OCI-LY1 (cell line): ENCODE measurements around the gene EPPIN.

Source experiments
- H2AFZ ChIP-seq: fragments of 200-600 bp; sonication (generic), shearing (Covaris generic); 2 replicates; pipeline ENCODE4 v1.6.0; 2014; ENCODE audit warnings: antibody characterized with exemption, mild to moderate bottlenecking, low read length
- H3F3A ChIP-seq: fragments of 200-600 bp; sonication (generic), shearing (Covaris generic); 2 replicates; pipeline ENCODE4 v1.6.0; 2014; ENCODE audit warnings: mild to moderate bottlenecking, antibody characterized with exemption, low read length, moderate library complexity; ENCODE audit not compliant: insufficient read depth
- H3K27ac ChIP-seq: fragments of 200-600 bp; sonication (generic); 2 replicates; pipeline ENCODE4 v1.5.1; 2014; ENCODE audit warnings: low read length, mixed run types, mild to moderate bottlenecking, low read depth; ENCODE audit not compliant: poor library complexity, severe bottlenecking
- H3K27me3 ChIP-seq: fragments of 200-600 bp; sonication (generic); 2 replicates; pipeline ENCODE4 v1.6.0; 2014; ENCODE audit warnings: antibody characterized with exemption, mild to moderate bottlenecking, low read length, moderate library complexity; ENCODE audit not compliant: insufficient read depth
- H3K36me3 ChIP-seq: fragments of 200-600 bp; sonication (generic); 2 replicates; pipeline ENCODE4 v1.6.1; 2014; ENCODE audit warnings: mild to moderate bottlenecking, antibody characterized with exemption, low read length, moderate library complexity, mixed read lengths; ENCODE audit not compliant: insufficient read depth
- H3K4me1 ChIP-seq: fragments of 200-600 bp; sonication (generic); 2 replicates; pipeline ENCODE4 v1.5.1; 2014; ENCODE audit warnings: mild to moderate bottlenecking, low read length, moderate library complexity; ENCODE audit not compliant: insufficient read depth, severe bottlenecking
- H3K4me2 ChIP-seq: fragments of 200-600 bp; sonication (generic), shearing (Covaris generic); 2 replicates; pipeline ENCODE4 v1.6.1; 2014; ENCODE audit warnings: low read length
- H3K4me3 ChIP-seq: fragments of 200-600 bp; sonication (generic); 2 replicates; pipeline ENCODE4 v1.5.1; 2014; ENCODE audit warnings: low read length, low read depth, mild to moderate bottlenecking, mixed read lengths; ENCODE audit not compliant: poor library complexity, severe bottlenecking
- H3K79me2 ChIP-seq: fragments of 200-600 bp; shearing (Covaris generic); 2 replicates; pipeline ENCODE4 v1.6.1; 2016; ENCODE audit warnings: mixed run types, low read length, mixed read lengths; ENCODE audit not compliant: insufficient read depth
- H3K9ac ChIP-seq: fragments of 200-600 bp; sonication (generic), shearing (Covaris generic); 2 replicates; pipeline ENCODE4 v1.6.1; 2014; ENCODE audit warnings: mild to moderate bottlenecking, low read length, mixed read lengths
- H3K9me2 ChIP-seq: fragments of 200-600 bp; sonication (generic), shearing (Covaris generic); 2 replicates; pipeline ENCODE4 v1.6.1; 2014; ENCODE audit warnings: low read depth, mild to moderate bottlenecking, low read length, mixed read lengths
- H3K9me3 ChIP-seq: fragments of 200-600 bp; shearing (Covaris generic); 2 replicates; pipeline ENCODE4 v1.6.1; 2014; ENCODE audit warnings: low read length, mixed read lengths
- H4K20me1 ChIP-seq: fragments of 200-600 bp; sonication (generic), shearing (Covaris generic); 2 replicates; pipeline ENCODE4 v1.6.0; 2016; ENCODE audit warnings: mild to moderate bottlenecking, low read length; ENCODE audit not compliant: insufficient read depth
- EZH2 ChIP-seq: fragments of 200-600 bp; sonication (generic), shearing (Covaris generic); IDR thresholded peaks from 2 replicates; pipeline ENCODE4 v1.8.0; 2017; ENCODE audit warnings: borderline replicate concordance, mixed run types, mild to moderate bottlenecking, antibody characterized with exemption, low read length, moderate library complexity, mixed read lengths
- TF ChIP-seq, protein P1 (sequence below): fragments of 200-600 bp; sonication (generic), shearing (Covaris generic); IDR thresholded peaks from 2 replicates; pipeline ENCODE4 v1.5.1; 2017; ENCODE audit warnings: mild to moderate bottlenecking, antibody characterized with exemption, low read length, moderate library complexity, mixed read lengths

EPPIN gene

DNA sequence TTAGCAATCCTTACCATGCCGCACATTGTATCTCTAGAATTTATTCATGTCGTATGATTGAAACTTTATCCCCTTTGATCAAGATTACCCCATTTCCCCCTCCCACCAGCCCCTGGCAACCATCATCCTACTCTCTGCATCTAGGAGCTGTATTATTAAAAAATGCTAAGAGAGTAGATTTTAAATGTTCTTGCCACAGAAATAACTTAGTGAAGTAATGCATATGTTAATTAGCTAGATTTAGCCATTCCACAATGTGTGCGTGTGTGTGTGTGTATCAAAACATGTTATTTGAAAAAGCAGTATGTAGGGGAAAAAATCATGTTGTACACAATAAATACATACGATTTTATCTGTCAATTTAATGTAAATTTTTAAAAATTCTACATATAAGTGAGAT, 19.9 kb downstream of the EPPIN start:
- Histone ChIP-seq H4K20me1 (no peaks in the 10 kb centered on the region), H3K9ac (no peak overlapping the region), H3F3A (no peaks in the 10 kb centered on the region), H2AFZ (no peak overlapping the region), H3K4me2 (no peak overlapping the region), H3K79me2 (no peaks in the 10 kb centered on the region), H3K27me3 (no peaks in the 10 kb centered on the region), H3K4me3 (no peak overlapping the region), H3K9me2 (no peaks in the 10 kb centered on the region), H3K36me3 (no peaks in the 10 kb centered on the region), H3K9me3 (no peaks in the 10 kb centered on the region), H3K4me1 (no peaks in the 10 kb centered on the region), H3K27ac (no peak overlapping the region)
- TF ChIP-seq, protein P1, sequence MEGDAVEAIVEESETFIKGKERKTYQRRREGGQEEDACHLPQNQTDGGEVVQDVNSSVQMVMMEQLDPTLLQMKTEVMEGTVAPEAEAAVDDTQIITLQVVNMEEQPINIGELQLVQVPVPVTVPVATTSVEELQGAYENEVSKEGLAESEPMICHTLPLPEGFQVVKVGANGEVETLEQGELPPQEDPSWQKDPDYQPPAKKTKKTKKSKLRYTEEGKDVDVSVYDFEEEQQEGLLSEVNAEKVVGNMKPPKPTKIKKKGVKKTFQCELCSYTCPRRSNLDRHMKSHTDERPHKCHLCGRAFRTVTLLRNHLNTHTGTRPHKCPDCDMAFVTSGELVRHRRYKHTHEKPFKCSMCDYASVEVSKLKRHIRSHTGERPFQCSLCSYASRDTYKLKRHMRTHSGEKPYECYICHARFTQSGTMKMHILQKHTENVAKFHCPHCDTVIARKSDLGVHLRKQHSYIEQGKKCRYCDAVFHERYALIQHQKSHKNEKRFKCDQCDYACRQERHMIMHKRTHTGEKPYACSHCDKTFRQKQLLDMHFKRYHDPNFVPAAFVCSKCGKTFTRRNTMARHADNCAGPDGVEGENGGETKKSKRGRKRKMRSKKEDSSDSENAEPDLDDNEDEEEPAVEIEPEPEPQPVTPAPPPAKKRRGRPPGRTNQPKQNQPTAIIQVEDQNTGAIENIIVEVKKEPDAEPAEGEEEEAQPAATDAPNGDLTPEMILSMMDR, result no peak
- no peak for TF ChIP-seq EZH2

DNA sequence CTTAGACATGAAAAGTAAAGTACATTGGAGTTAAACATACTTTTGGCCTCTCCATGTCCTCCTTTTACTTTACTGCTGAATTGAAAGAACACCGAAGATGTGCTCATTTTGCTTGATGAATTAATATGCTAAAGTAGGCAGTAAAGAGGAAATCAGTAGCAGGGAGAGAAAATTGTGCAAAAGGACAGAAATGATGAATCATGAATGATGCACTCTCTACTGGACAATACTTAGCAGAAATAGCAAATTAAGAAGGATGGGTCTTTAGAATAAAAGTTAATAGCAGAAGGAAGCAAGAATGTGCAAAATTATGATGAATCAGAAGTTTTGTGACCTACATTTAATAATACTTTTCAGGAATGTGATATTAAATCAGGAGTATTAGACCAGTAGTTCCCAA, 23.4 kb downstream of the EPPIN start:
- Histone ChIP-seq H3K27me3 (no peaks in the 10 kb centered on the region), H3K36me3 (no peaks in the 10 kb centered on the region), H3F3A (no peaks in the 10 kb centered on the region), H3K4me1 (no peaks in the 10 kb centered on the region), H3K9ac (no peak overlapping the region), H2AFZ (no peak overlapping the region), H3K9me2 (no peaks in the 10 kb centered on the region), H3K4me3 (no peak overlapping the region), H4K20me1 (no peaks in the 10 kb centered on the region), H3K79me2 (no peaks in the 10 kb centered on the region), H3K27ac (no peak overlapping the region), H3K9me3 (no peaks in the 10 kb centered on the region), H3K4me2 (no peak overlapping the region)
- TF ChIP-seq, protein P1, result no peak
- no peak for TF ChIP-seq EZH2

DNA sequence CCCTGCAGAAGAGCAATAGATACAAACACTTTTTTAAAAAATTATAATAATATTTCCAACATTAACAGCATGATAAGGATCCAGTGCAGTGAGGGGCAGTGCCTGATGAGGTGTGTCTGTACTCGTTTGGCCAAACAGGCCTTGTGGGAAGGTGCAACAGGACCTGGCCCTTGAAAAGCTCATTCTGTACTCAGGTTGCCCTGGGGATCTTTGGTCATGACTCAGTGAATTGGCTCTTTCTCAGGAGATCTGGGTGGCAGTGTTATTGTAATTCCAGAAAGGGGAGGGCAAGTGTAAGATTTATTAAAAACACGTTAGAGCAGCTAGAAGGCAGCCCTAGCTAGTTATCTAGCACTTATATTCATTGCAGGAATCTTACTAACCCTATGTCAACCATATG, 28.9 kb downstream of the EPPIN start:
- Histone ChIP-seq H3F3A (no peaks in the 10 kb centered on the region), H3K4me1 (no peaks in the 10 kb centered on the region), H3K9ac (no peak overlapping the region), H3K9me2 (no peaks in the 10 kb centered on the region), H3K9me3 (no peaks in the 10 kb centered on the region), H3K27me3 (no peaks in the 10 kb centered on the region), H4K20me1 (no peaks in the 10 kb centered on the region), H3K4me2 (no peak overlapping the region), H3K36me3 (no peaks in the 10 kb centered on the region), H3K79me2 (no peaks in the 10 kb centered on the region), H3K4me3 (no peak overlapping the region), H2AFZ (no peak overlapping the region), H3K27ac (no peak overlapping the region)
- TF ChIP-seq, protein P1, result no peak
- TF ChIP-seq EZH2, result no peak
